ENCODE data around the gene MRPL42.
"Not testable (repeated sequence)": the region's sequence is repeated elsewhere in the genome, so short reads cannot be mapped to it uniquely, and the experiment has no call there.

MRPL42 gene

GRCh38 chr12:93467351-93468007, at the start of gene MRPL42:
TSS of gene MRPL42 (plus strand) at chr12:93467514. CDS start at chr12:93469286, 1,772 bp downstream.
- DNase-seq = peak; percentile 95

DNA sequence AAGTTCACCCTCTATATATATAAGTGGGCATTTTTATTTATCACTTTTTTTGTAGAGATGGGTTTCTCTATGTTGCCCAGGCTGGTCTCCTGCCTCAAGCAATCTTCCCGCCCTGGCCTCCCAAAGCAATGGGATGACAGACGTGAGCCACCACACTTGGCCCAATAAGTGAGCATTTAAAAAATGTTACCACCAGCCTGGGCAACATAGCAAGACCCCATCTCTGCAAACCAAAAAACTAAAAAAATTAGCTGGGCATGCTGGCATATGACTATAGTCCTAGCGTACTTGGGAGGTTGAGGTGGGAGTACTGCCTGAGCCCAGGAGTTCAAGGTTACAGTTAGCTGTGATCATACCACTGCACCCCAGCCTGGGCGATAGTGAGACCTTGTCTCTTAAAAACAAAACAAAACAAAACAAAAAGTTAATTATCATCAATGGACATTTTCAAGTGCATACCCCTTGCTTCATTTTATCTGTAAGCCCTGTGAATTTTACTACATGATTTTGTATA, 49.3 kb upstream of the MRPL42 start:
- no peak for DNase-seq

GRCh38 chr12:93419388-93420034, 47.8 kb upstream of the MRPL42 start:
- no peak for DNase-seq

DNA sequence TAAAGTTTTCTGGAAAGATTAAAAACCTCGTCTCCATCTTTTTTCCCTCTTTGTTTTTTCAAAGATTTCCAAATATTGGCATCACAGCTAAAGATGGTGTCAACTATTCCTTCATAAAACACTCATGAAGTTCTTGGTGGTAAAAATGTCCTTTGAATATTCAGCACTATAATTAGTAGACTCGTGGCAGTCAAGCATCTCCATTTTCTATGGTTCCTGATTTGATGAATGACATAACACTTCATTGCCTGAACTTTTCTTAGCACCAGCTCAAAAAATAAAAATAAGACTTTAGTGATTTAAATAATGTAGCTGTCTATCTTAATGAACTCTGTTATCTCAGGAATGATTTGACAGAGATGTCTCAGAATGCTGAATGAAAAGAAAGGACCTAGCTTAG, 45.3 kb upstream of the MRPL42 start:
- DNase-seq = no peak

GRCh38 chr12:93425736-93426411, 41.4 kb upstream of the MRPL42 start:
- no peak for DNase-seq

- no peak for DNase-seq
Observed at GRCh38 chr12:93426412-93426805, 40.9 kb upstream of the MRPL42 start.

DNA sequence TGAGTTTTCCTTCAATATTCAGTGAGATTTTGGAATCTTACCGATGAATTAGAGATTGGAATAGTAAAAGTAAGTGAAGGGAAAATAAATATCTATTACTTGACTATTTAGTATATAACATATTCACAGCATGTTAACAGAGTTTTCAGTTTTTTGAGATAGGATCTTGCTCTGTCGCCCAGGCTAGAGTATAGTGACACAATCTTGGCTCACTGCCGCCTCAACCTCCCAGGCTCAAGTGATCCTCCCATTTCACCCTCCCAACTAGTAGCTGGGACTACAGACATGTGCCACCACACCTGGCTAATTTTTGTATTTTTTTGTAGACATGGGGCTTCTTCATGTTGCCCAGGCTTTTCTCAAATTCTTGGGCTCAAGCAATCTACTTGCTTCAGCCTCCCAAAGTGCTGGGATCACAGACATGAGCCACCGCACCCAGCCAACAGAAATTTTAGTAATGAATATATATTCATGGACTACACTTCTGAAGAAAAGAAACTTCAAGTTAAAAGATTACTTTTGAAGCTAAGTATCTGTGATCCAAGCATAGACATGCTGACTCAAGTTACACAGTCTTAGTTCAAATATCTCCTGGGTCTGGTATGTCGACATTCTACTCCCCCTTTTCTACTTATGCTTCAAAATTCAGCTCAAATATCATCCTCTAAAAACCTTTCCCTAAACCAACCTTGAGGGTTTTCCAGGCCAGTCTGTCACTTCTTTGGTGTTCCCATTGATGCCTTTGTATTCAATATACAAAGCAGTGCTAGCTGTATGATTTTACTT, 39.3 kb upstream of the MRPL42 start:
- DNase-seq = no peak

- no peak for DNase-seq
Observed at GRCh38 chr12:93429448-93429847, 37.9 kb upstream of the MRPL42 start.

- no peak for DNase-seq
Observed at GRCh38 chr12:93429852-93430251, 37.5 kb upstream of the MRPL42 start.

DNA sequence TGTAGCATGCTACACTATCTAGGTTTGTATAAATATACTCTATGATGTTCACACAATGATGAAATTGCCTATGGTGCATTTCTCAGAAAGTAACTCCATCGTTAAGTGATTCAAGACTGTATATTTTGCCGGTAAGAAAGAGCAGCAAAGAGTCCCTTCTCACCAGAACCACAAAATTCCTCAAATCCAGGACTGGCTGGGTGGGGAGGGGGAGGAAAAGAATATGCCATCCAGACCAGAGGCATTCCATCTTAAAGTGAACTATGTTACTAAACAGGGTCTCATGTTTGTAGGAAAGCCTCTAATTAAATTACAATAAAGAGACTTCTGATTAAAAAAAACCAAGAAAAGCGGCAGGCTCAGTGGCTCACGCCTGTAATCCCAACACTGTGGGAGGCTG, 37.0 kb upstream of the MRPL42 start:
- no peak for DNase-seq

GRCh38 chr12:93432031-93432430, 35.3 kb upstream of the MRPL42 start:
- DNase-seq = not testable (repeated sequence)

- no peak for DNase-seq
Observed at GRCh38 chr12:93434256-93434865, 33.0 kb upstream of the MRPL42 start.

DNA sequence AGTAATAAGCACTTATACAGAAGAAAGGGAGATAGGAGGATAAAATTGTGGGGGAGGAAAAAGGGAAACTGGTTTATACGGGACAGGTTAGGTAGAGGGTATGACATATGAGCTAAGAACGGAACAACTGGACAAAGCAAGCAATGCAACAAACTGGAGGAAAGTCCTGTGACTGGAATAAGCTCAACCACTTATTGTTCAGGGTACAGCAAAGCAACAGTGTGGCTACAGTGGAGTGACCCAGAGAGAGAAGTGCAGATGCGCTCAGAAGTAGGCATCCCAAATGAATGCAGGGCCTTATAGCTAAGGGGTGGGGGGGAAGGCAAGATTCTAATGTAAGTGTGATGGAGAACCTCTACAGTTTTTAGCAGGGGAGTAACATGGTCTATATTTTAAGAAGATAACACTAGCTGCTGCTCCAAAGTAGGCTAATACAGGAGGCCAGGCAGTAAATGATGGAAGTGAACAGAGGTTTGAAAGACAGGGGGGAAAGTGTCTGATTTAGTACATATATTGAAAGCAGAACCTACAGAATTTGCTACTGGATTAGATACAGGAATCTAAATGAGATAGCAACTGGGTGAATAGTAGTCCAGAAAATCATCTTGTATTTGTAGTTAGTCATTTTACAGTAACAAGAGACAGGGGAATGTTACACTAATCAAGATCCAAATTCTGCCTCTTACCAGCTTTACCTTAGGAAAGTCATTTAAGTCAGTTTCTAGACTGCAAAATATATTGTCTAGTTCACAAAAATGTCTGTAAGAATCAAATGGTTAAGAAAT, 28.9 kb upstream of the MRPL42 start:
- no peak for DNase-seq

- DNase-seq = no peak
Observed at GRCh38 chr12:93440043-93440835, 27.1 kb upstream of the MRPL42 start.

GRCh38 chr12:93441081-93441616, 26.2 kb upstream of the MRPL42 start:
- peak; percentile 63 for DNase-seq

DNA sequence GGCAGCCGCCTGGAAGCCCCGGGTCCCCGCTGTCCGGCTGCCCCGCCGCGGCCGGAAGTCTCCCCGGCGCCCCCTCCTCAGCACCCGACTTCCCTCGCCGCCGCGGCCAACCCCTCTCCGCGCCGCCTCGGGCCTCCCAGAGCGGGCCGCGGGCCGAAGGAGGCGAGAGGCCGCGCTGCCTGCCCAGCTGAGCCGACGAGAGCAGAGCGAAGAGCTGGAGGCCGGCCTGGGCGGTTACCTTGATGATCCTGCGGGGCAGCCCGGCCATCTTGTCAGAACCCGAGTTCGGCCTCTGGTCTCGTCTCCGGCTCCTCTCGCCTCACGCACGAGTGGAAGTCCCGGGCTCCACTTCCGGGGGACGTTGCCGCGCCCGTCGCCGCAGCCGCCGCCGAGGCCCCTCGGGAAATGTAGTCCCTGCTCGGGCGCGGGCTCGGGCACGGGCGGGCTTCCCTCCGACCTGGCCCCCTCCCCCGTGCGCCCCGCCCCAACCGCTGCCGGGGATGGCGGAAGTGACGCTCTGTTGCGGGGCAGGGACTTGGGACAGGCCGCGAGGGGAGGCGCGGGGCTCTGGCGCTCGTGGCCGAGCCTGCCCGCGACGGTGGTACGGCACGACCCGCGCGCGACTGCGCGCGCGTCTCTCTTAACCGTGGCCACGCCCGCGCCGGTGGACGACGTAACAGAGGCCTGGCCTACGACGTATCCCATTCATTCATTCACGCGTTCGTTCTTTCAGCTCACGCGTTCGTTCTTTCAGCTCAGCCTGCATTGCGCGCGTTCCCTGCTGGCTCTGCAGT, 25.5 kb upstream of the MRPL42 start, which contains the start of gene UBE2N:
UBE2N (minus strand) TSS at position 331 of the 794 bp plus-strand sequence; CDS start at position 268, 63 bp downstream.
- peak; percentile 98 for DNase-seq

DNA sequence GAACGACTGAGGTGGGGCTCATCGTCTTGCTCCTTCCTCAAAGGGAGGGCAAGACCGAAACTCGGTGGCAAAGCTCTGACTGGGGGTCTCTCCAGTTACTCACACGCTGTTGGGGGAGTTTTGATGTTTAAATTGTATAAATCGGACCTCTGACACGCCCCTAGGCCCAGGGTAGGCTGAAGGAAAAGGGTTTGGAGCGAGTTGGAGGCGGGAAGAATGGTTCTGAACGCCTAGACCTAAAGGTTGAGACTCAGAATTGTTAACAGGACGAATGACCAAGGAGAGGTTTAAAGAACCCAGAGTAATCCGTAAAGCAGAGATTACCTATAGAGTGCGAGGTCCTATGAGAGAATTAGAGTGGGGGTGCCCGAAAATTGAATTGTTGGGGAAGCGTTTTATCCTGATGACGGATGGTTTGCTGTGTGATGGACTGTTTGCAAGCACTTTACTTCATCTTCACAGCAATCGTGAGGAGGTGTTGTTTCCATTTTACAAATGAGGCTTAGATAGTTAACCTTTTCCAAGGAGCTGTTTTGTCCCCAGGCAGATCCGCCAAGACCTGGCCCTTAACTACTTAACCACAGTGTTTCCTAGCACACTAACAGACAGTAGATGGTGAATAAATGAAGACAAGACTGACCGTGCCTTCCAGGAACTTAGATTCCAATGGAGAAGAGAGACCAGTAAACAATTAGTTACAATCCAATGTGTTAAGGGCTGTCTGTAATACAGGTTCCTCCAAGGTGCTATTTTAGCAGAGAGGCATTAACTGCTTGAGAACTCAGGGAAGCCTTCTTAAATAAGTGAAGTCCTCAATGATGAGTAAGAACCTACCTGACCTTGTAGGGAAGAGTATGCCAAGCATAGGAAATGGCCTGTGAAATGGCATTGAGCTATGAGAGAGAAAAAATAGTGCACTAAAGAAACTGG, 24.6 kb upstream of the MRPL42 start:
- DNase-seq = no peak

GRCh38 chr12:93443576-93443975, 23.7 kb upstream of the MRPL42 start:
- DNase-seq = no peak
